Measurements from ENCODE around the gene LRMDA.

LRMDA gene

DNA sequence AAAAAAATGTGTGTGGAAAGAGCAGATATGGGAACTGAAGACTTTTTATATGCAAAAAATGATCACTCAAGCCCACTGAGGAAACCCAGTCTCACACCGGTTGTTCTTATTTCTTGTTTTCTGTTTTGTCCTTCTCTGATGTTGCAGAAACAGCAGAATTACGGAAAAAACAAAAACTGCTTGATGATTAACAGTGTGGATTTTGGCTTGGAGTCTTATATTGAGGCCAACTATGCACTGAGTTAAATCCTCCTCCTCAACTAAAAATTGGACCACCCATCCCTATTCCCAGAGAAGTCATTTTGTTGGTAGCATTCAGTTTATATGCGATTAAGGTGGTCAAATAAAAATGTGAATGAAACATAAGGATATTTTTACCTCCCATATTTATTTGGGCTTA is 246.1 kb downstream of the LRMDA start:
- Histone ChIP-seq H3K4me3 (ENCODE audit: low read depth, low read length) (no peak overlapping the region), H3K27ac (no peak overlapping the region), H3K27me3 (ENCODE audit: insufficient read depth, low read depth, severe bottlenecking) (no peaks in the 10 kb centered on the region), H3K36me3 (no peaks in the 10 kb centered on the region), H3K9me3 (ENCODE audit: severe bottlenecking) (no peaks in the 10 kb centered on the region)
- DNase-seq, result no peak
- TF ChIP-seq, protein P1, sequence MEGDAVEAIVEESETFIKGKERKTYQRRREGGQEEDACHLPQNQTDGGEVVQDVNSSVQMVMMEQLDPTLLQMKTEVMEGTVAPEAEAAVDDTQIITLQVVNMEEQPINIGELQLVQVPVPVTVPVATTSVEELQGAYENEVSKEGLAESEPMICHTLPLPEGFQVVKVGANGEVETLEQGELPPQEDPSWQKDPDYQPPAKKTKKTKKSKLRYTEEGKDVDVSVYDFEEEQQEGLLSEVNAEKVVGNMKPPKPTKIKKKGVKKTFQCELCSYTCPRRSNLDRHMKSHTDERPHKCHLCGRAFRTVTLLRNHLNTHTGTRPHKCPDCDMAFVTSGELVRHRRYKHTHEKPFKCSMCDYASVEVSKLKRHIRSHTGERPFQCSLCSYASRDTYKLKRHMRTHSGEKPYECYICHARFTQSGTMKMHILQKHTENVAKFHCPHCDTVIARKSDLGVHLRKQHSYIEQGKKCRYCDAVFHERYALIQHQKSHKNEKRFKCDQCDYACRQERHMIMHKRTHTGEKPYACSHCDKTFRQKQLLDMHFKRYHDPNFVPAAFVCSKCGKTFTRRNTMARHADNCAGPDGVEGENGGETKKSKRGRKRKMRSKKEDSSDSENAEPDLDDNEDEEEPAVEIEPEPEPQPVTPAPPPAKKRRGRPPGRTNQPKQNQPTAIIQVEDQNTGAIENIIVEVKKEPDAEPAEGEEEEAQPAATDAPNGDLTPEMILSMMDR (IDR thresholded peaks at IDR 0.05; ENCODE audit: low read depth, low read length), result no peak

DNA sequence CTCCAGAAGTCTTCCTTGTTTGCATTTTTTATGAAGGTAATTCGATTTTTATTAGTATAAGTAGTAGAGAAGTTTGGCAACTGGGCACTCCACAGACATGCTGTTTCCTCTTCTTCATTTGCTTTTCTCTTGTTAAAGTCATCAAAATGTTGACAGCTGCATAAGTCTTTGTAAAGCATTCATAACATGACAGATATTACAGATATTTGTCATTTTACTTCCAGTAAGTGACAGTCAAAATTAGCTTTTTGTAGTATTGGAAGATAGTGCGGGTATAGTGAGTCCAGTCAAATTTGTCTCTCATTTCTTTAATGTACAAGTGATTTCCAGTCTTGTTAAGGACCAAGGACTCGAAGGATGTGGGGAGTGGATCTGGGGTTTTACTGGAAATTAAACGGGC is 247.1 kb downstream of the LRMDA start:
- Histone ChIP-seq H3K4me3 (ENCODE audit: low read depth, low read length) (no peak overlapping the region), H3K36me3 (no peaks in the 10 kb centered on the region), H3K27me3 (ENCODE audit: insufficient read depth, low read depth, severe bottlenecking) (no peaks in the 10 kb centered on the region), H3K9me3 (ENCODE audit: severe bottlenecking) (no peaks in the 10 kb centered on the region), H3K27ac (no peak overlapping the region)
- DNase-seq, result no peak
- TF ChIP-seq, protein P1 (IDR thresholded peaks at IDR 0.05; ENCODE audit: low read depth, low read length), result no peak

DNA sequence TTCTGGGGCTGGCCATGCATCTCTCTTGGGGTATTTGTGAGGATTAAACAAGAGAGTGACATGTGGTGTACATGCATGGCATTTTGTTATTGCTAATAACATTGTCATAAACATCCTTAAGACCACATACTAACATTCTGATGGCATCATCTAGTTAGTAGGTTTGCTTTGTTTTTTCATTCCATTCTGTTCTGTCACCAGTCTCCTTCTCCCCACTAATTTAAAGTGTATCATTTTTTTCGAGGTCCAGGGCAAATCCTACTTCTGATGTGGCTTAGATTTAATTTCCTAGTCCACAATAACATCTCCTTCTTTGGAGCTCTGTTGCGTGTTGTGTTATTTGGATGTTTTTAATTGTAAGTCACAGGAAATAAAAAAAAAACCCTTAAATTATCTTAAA is 248.1 kb downstream of the LRMDA start:
- TF ChIP-seq, protein P1 (IDR thresholded peaks at IDR 0.05; ENCODE audit: low read depth, low read length), result no peak
- no peaks in the 10 kb centered on the region for H3K27me3 ChIP-seq (ENCODE audit: insufficient read depth, low read depth, severe bottlenecking)
- DNase-seq, result no peak
- H3K4me3 ChIP-seq (ENCODE audit: low read depth, low read length), result no peak overlapping the region
- H3K36me3 ChIP-seq, result no peaks in the 10 kb centered on the region
- no peaks in the 10 kb centered on the region for H3K9me3 ChIP-seq (ENCODE audit: severe bottlenecking)
- H3K27ac ChIP-seq, result no peak overlapping the region

DNA sequence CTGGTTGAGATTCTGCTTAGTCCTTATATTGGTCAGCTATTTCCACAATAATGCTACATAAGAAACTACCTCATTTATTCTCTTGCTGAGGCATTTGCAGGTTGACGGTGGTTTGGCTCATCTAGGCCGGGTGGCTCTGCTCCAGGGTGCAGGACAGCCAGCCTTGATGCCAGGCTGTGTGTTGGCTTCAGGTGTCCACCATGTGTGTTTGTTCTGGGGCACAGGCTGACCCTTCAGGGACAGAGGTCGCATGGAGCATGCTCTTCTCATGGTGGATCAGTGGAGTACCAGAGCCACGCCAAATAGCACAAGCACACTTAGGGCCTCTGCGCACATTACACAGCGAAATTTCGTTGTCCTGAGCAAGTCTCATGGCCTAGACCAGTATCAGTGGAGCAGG is 249.9 kb downstream of the LRMDA start:
- DNase-seq, result no peak
- Histone ChIP-seq H3K27ac (no peak overlapping the region), H3K36me3 (no peaks in the 10 kb centered on the region), H3K27me3 (ENCODE audit: insufficient read depth, low read depth, severe bottlenecking) (no peaks in the 10 kb centered on the region), H3K9me3 (ENCODE audit: severe bottlenecking) (no peaks in the 10 kb centered on the region), H3K4me3 (ENCODE audit: low read depth, low read length) (no peak overlapping the region)
- TF ChIP-seq, protein P1 (IDR thresholded peaks at IDR 0.05; ENCODE audit: low read depth, low read length), result no peak

DNA sequence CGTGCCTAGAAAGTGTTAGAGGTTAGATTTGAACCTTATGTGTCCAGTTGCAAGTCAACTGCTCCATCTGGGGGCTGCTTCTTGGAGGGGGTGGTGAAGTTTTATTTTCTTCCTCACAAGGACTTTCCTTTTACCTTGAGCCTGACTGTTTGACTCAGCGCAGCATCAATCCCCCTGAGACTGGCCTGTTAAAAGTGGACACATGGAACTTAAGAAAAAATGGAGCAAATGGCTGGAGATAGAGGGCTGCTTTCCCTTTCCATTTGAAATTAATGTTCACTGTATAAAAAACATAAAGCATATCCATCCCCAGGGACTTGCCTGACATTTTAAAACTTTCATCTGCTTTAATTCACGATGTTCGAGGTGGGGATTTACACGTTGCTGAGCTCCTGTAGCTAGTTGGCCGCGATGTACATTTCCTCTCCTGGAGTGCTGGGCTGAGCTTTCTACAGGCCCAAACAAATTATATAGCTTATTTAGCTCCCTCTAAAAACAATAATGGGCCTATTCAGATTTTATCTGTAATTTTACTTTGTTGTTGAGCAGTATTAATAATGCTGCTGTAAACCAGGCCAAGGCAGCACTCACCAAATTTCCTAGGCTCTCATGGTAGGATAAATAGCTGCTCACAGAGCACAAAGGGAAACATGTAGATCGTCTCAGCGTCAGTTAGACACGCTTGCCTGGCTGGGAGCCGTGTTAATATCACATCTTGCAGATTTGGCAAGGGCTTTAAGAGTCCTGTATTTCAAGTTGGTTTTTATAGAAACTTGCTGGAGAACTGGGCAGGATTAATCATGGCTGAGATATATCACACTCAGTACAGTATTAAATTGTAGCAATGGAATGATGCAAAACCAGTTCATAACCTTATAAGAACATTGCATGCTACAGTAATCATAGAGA is 251.5 kb downstream of the LRMDA start:
- Histone ChIP-seq H3K36me3 (no peaks in the 10 kb centered on the region), H3K4me3 (ENCODE audit: low read depth, low read length) (no peak overlapping the region), H3K9me3 (ENCODE audit: severe bottlenecking) (peaks cover 7% of the 10 kb centered on the region), H3K27ac (no peak overlapping the region), H3K27me3 (ENCODE audit: insufficient read depth, low read depth, severe bottlenecking) (no peaks in the 10 kb centered on the region)
- DNase-seq, result no peak
- TF ChIP-seq, protein P1 (IDR thresholded peaks at IDR 0.05; ENCODE audit: low read depth, low read length), result no peak

Data from WERI-Rb-1 (cell line).